HEK293T (cell line): ENCODE data around the gene NNAT.

Experiments used
- ARNT ChIP-seq: fragments of 450-650 bp; IDR thresholded peaks from 2 replicates; pipeline ENCODE4 v1.6.1; 2017; ENCODE audit warnings: mild to moderate bottlenecking
- ELF4 ChIP-seq: fragments of 450-650 bp; IDR thresholded peaks from 2 replicates; pipeline ENCODE4 v1.6.1; 2017; ENCODE audit warnings: antibody characterized with exemption
- FOXA1 ChIP-seq: fragments of 450-650 bp; IDR thresholded peaks from 2 replicates; pipeline ENCODE4 v1.6.1; 2016; ENCODE audit warnings: mild to moderate bottlenecking
- FOXM1 ChIP-seq: fragments of 450-650 bp; IDR thresholded peaks from 2 replicates; pipeline ENCODE4 v1.6.1; 2017; ENCODE audit warnings: mild to moderate bottlenecking, borderline replicate concordance
- LEF1 ChIP-seq: fragments of 450-650 bp; IDR thresholded peaks from 2 replicates; pipeline ENCODE4 v1.6.1; 2017; ENCODE audit warnings: mild to moderate bottlenecking, borderline replicate concordance
- SP1 ChIP-seq: fragments of 450-650 bp; IDR thresholded peaks from 2 replicates; pipeline ENCODE4 v1.6.1; 2017
- SUZ12 ChIP-seq: fragments of 450-650 bp; IDR thresholded peaks from 2 replicates; pipeline ENCODE4 v1.6.1; 2016; ENCODE audit warnings: mild to moderate bottlenecking
- TARDBP ChIP-seq: fragments of 450-650 bp; IDR thresholded peaks from 2 replicates; pipeline ENCODE4 v1.6.1; 2016

DNA sequence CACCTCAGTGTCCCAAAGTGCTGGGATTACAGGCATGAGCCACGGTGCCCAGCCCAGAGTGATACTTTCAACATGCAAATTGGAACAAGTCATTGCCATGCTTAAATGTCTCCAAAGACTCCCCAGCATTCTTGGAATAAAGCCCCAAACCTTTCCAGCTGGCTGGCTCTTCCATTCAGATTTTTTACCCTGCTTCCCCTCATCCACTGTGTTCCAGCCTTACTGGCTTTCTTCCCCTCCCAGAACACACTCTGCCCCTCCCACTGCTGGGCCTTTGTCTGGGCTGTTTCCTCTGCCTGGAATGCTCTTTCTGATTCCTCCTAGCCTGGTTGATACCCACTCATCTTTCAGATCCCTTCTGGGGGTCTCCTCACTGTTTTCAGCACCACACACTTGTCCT lies 40.1 kb upstream of the NNAT start:
- TF ChIP-seq FOXA1 (no peak), SUZ12 (no peak), TARDBP (no peak), SP1 (no peak), ELF4 (no peak), LEF1 (no peak), ARNT (no peak), FOXM1 (no peak)
